Psoas muscle (tissue), 8 donors: ENCODE data around the gene RNF167. TPM values are rescaled to one million over a fixed set of nuclear protein-coding genes. Genes with fewer than 3 reads are reported as not detected.
A peak's percentile ranks its signal among the peaks of the same experiment; 100 is the strongest.

Experiments used
- ATAC-seq, 4 donors: fragments of 200-7000 bp; cut with Tn5 transposase; one replicate each; pipeline ENCODE4 v1.9.1; 2020; ENCODE audit warnings: moderate library complexity in 3 of 4, mild to moderate bottlenecking in 2 of 4
- DNase-seq, 2 donors: peaks; one replicate each; pipeline ENCODE4 v3.0.0-alpha.2; 2020
- H3K27ac ChIP-seq: fragments of 200-600 bp; one replicate; pipeline ENCODE4 v1.8.0; 2022
- H3K27me3 ChIP-seq, 3 donors: fragments of 200-600 bp in 1 of 3; one replicate each; pipeline versions ENCODE4 v1.6.1 to v1.8.0; 2013 to 2022; ENCODE audit warnings: low read length in 2 of 3, mild to moderate bottlenecking in 2 of 3, moderate library complexity in 1 of 3; ENCODE audit not compliant: insufficient read depth in 3 of 3
- H3K36me3 ChIP-seq, 2 donors: fragments of 200-600 bp in 1 of 2; one replicate each; pipeline versions ENCODE4 v1.6.1 to v1.8.0; 2013 to 2022; ENCODE audit warnings: low read depth in 1 of 2, mild to moderate bottlenecking in 1 of 2, moderate library complexity in 1 of 2; ENCODE audit not compliant: insufficient read depth in 1 of 2
- H3K4me1 ChIP-seq: fragments of 200-600 bp; one replicate; pipeline ENCODE4 v1.8.0; 2022
- H3K4me3 ChIP-seq: fragments of 200-600 bp; one replicate; pipeline ENCODE4 v1.8.0; 2022; ENCODE audit warnings: mild to moderate bottlenecking
- H3K9me3 ChIP-seq: fragments of 200-600 bp; one replicate; pipeline ENCODE4 v1.8.0; 2022
- WGBS, 3 donors: extraction: QIAGEN DNeasy Blood & Tissue Kit; methylation state at CpG; one replicate each; pipeline versions ENCODE4 v1.1.6 to v1.1.7; 2013; 5-methylcytosine and 5-hydroxymethylcytosine counted together
- intact Hi-C, 2 donors: fragments of 100-400 bp; cut with DNase I; formaldehyde crosslinking; loops; one replicate each; pipeline versions ENCODE4 v1.11.0 to v1.14.2; 2022
- polyA plus RNA-seq, 3 donors: library from polyadenylated mRNA; stranded (reverse); fragments of 200-250 nt; gene quantifications; one replicate each; pipeline ENCODE4 v1.2.3, GENCODE V29; 2013
- total RNA-seq, 4 donors: library from RNA; stranded (reverse); fragmentation: NEBNext Ultra II Directional in 2 of 4; extraction: Animal tissue kit (Norgen Biotek cat#: 25700) in 2 of 4; gene quantifications; one replicate each; pipeline versions ENCODE4 v1.2.1 to v1.2.4, GENCODE V29; 2021 to 2023
- TF ChIP-seq, protein P1 (sequence below): fragments of 200-600 bp; IDR thresholded peaks from one replicate; pipeline ENCODE4 v1.8.0; 2022; ENCODE audit warnings: antibody characterized with exemption
- donor health status: healthy with polysubstance abuse.
- donor health status: DM: no; HTN: no; CAD: no; lungs with moderate emphysema.
- donor health status: Bipolar disorder and iron deficiency.
- donor health status: healthy.
- donor health status: DM: yes; HTN: yes; CAD: no.
- donor health status: DM: no; HTN: no; CAD: no.
- donor health status: DM: no; HTN: no; CAD: no.
- donor health status: DM: yes; HTN: yes; CAD: no.

The RNF167 gene
- total and polyA plus RNA-seq, 7 donors, result 85.1 to 151 (median 88.1) TPM

DNA sequence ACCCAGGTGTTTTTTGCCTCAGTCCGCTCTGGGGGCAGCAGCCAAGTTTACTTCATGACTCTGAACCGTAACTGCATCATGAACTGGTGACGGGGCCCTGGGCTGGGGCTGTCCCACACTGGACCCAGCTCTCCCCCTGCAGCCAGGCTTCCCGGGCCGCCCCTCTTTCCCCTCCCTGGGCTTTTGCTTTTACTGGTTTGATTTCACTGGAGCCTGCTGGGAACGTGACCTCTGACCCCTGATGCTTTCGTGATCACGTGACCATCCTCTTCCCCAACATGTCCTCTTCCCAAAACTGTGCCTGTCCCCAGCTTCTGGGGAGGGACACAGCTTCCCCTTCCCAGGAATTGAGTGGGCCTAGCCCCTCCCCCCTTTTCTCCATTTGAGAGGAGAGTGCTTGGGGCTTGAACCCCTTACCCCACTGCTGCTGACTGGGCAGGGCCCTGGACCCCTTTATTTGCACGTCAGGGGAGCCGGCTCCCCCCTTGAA is 42.8 kb upstream of the RNF167 start:
- H3K36me3 ChIP-seq, result peaks cover 0 to 51% of the 10 kb centered on the region in 2 donors
- 79 to 86% (median 79%) methylated on average over 10 of the region's 10 CpGs for WGBS, 3 donors
- H3K27me3 ChIP-seq, result peaks cover 0 to 16% (median 0%) of the 10 kb centered on the region in 3 donors
- H3K27ac ChIP-seq, result no peak overlapping the region
- ATAC-seq (no peak), DNase-seq (peak in 1 of 2 donors; percentile 35)
- H3K4me1 ChIP-seq, result no peaks in the 10 kb centered on the region
- no peaks in the 10 kb centered on the region for H3K9me3 ChIP-seq
- H3K4me3 ChIP-seq, result no peak overlapping the region
- TF ChIP-seq, protein P1, sequence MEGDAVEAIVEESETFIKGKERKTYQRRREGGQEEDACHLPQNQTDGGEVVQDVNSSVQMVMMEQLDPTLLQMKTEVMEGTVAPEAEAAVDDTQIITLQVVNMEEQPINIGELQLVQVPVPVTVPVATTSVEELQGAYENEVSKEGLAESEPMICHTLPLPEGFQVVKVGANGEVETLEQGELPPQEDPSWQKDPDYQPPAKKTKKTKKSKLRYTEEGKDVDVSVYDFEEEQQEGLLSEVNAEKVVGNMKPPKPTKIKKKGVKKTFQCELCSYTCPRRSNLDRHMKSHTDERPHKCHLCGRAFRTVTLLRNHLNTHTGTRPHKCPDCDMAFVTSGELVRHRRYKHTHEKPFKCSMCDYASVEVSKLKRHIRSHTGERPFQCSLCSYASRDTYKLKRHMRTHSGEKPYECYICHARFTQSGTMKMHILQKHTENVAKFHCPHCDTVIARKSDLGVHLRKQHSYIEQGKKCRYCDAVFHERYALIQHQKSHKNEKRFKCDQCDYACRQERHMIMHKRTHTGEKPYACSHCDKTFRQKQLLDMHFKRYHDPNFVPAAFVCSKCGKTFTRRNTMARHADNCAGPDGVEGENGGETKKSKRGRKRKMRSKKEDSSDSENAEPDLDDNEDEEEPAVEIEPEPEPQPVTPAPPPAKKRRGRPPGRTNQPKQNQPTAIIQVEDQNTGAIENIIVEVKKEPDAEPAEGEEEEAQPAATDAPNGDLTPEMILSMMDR, result no peak
- intact Hi-C loops, result no loop called here

DNA sequence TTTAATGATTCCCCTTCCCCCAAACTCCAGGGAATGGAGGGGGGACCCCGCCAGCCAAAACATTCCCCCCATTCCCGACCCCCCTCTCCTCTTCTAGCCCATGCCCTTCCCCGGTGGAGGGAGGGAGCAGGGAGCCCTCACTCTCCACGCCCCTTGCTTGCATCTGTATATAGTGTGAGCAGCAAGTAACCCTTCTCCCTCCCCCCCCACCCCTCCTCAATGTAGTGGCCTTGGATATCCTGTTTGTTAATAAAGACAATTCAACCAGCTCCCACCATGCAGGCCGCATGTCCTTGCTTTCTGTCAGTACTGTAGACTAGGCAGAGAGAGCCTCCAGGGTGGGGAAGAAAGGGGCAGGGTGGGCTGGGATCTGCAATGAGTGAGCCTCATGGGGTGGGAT is 42.3 kb upstream of the RNF167 start:
- no peaks in the 10 kb centered on the region for H3K9me3 ChIP-seq
- peaks cover 0 to 46% of the 10 kb centered on the region in 2 donors for H3K36me3 ChIP-seq
- TF ChIP-seq, protein P1, result no peak
- DNase-seq (peak in 1 of 2 donors; percentile 27), ATAC-seq (no peak)
- WGBS, 3 donors, result 93% methylated on average over 5 of the region's 5 CpGs
- peaks cover 0 to 16% (median 0%) of the 10 kb centered on the region in 3 donors for H3K27me3 ChIP-seq
- intact Hi-C loops, result no loop called here
- no peak overlapping the region for H3K4me3 ChIP-seq
- H3K4me1 ChIP-seq, result peaks cover 2% of the 10 kb centered on the region
- no peak overlapping the region for H3K27ac ChIP-seq

DNA sequence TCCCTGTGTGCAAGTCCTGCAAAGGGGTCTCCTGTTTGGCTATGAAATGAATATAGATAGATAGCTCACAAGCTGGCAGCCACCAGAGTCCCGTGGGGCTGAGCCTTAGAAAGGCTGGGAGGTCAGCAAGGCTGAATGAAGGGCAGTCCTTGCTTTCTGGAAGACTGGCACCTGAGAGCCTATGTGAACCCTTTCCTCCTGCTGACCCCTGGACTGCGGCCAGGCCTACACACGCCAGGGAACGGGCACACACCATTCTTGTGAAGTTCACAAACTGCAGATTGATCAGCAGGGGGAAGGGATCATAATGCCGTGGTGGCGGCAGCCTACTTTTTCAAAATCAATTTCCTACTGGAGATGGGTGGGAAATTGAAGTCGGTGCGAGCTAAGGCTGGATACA is 41.7 kb upstream of the RNF167 start:
- H3K36me3 ChIP-seq, result peaks cover 0 to 40% of the 10 kb centered on the region in 2 donors
- DNase-seq, result peak in 1 of 2 donors; percentile 45
- intact Hi-C loops, result no loop called here
- 84 to 89% (median 86%) methylated on average over 8 of the region's 8 CpGs for WGBS, 3 donors
- ATAC-seq, result no peak
- peaks cover 0 to 16% (median 0%) of the 10 kb centered on the region in 3 donors for H3K27me3 ChIP-seq
- no peak overlapping the region for H3K4me3 ChIP-seq
- no peaks in the 10 kb centered on the region for H3K9me3 ChIP-seq
- H3K27ac ChIP-seq, result no peak overlapping the region
- TF ChIP-seq, protein P1, result no peak
- peaks cover 8% of the 10 kb centered on the region for H3K4me1 ChIP-seq

DNA sequence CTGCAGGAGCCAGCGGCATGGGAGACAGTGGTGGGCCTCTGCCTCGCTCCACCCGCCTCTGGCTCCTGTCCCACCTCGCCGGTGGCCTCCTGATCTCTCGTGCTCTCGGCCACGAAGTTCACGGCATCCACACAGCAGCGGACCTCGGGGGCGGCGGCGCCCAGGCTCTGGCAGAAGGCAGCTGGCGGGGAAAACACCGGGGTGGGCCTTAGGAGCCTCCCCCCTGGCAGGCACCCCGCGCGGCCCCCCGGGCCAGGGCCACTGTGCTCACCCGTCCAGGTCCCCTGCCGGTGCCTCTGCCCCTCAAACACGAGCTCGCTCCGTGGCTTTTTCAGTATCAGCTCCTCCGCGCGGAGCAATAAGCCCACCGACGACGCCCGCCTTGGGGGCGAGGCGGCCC is 41.1 kb upstream of the RNF167 start:
- TF ChIP-seq, protein P1, result no peak
- Histone ChIP-seq H3K27ac (no peak overlapping the region), H3K4me1 (peaks cover 10% of the 10 kb centered on the region), H3K4me3 (peak overlapping the region; percentile 64), H3K27me3 (peaks cover 0 to 16% (median 0%) of the 10 kb centered on the region in 3 donors), H3K36me3 (peaks cover 0 to 34% of the 10 kb centered on the region in 2 donors), H3K9me3 (no peaks in the 10 kb centered on the region)
- DNase-seq (peak in 1 of 2 donors; percentile 55), ATAC-seq (peak in 1 of 4 donors; percentile 1)
- WGBS, 3 donors, result 14 to 28% (median 19%) methylated on average over 28 to 34 of the region's 34 CpGs
- intact Hi-C loops, result no loop called here
